Left renal pelvis (tissue), 4 donors: Measurements from ENCODE around the gene GIMAP7. TPM values are rescaled to one million over a fixed set of nuclear protein-coding genes. Genes with fewer than 3 reads are reported as not detected.

Experiments
- DNase-seq, 4 donors: peaks; one replicate each; pipeline ENCODE4 v3.0.0-alpha.2; 2013; ENCODE audit warnings: low read depth in 4 of 4, low spot score in 3 of 4
- polyA plus RNA-seq, 4 donors: library from polyadenylated mRNA; unstranded; fragments of 120-200 nt; gene quantifications; one replicate each; pipeline ENCODE4 v1.2.1, GENCODE V29; 2013; ENCODE audit not compliant: insufficient read length in 4 of 4

GIMAP7 gene
- polyA plus RNA-seq, 4 donors = 7.6 to 17.5 (median 12.2) TPM

DNA sequence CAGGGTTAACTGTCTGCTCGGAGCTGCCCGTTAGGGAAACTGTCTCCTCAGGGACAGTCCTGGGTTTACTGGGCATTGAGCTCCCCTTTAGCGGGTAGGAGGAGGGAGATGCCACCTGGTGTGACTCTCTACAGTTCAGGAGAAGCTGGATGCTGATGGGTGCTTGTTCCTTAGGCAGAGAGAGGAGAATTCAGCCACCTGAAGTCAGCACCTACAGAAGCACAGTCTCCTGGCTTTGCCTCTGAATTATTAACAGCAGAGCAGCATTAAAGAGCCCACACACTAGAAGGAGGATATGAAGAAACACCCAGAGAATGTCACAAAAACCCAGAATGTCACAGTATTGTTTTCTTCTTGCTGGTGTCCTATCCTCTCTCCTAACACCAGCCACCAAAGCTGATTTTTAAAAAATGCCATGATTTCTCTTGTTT, 53.2 kb downstream of the GIMAP7 start:
- no peak for DNase-seq

DNA sequence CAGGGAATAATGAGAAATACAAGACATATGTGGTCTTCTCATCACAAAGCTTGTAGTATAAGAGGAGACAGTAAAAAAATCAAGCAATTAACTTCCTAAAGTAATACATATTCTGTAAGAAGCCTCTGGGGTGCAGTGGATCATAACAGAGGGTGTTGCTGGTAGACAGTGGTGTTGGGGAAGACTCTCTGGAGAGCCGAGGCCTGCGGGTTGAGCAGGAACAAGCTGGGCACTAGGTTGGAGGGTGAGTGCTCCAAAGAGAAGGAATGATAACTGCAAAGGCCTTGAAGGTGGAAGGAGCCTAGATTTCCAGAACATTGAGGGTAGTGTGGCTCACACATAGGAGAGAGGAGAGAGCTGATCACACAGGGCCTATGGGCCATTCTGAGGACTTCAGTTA, 54.0 kb downstream of the GIMAP7 start:
- DNase-seq = no peak

DNA sequence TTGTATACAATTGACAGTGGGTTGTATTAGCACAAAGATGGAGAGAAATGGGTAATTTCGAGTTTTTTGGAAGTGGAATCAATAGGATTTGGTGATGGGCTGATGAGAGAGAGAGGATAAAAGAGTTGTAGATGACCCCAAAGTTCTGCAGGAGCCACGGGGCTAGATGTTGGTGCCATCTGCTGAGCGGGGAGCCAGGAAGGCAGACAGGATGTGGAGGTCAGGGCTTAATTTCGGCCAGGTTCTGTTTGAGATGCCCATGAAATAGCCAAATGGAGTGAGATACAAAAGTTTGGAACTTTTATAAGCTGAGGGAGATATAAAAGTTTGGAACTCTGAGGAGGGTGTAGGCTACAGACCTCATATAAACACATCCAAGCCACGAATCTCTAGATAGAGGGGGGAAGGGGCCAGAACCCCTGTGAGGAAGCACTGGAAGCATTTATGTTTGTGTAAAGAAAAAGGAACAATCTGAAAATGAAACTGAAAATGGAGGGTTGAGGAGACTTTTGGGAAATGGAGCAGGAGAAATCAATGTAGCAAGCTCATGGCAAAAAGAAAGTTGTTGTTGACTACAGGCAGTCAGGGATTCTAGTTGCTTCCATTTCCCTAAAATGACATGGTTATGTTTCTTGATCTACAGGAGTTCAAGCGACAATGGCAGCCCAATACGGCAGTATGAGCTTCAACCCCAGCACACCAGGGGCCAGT, 54.7 kb downstream of the GIMAP7 start:
- no peak for DNase-seq

Other genes starting within 250 kb of the GIMAP7 start
- gene LRRC61, start 191.5 kb upstream of the GIMAP7 start, polyA plus RNA-seq = 10 to 100 TPM; 13.0 to 30.0 (median 22.4) TPM
- gene ACTR3C, start 191.3 kb upstream of the GIMAP7 start, polyA plus RNA-seq = 1 to 10 TPM; 4.0 to 9.2 (median 6.7) TPM
- 100 to 1,000 TPM in 1 of 4 donors, 10 to 100 TPM in 3; 46.9 to 241 (median 58.2) TPM for gene RARRES2, start 173.2 kb upstream of the GIMAP7 start, polyA plus RNA-seq
- gene REPIN1, start 146.1 kb upstream of the GIMAP7 start, polyA plus RNA-seq = 100 to 1,000 TPM in 1 of 4 donors, 10 to 100 TPM in 3; 51.4 to 112 (median 83.8) TPM
- gene ZNF775, start 135.5 kb upstream of the GIMAP7 start, polyA plus RNA-seq = 1 to 10 TPM; 3.8 to 9.4 (median 4.4) TPM
- gene GIMAP8, start 64.2 kb upstream of the GIMAP7 start, polyA plus RNA-seq = 1 to 10 TPM; 4.1 to 9.5 (median 8.5) TPM
- 10 to 100 TPM; 14.9 to 26.2 (median 21.7) TPM for gene GIMAP4, start 52.5 kb downstream of the GIMAP7 start, polyA plus RNA-seq
- 10 to 100 TPM in 3 of 4 donors, 1 to 10 TPM in 1; 9.3 to 17.8 (median 13.8) TPM for gene GIMAP6, start 117.5 kb downstream of the GIMAP7 start, polyA plus RNA-seq
- 10 to 100 TPM in 1 of 4 donors, 1 to 10 TPM in 3; 7.2 to 10.1 (median 7.9) TPM for gene GIMAP2, start 170.8 kb downstream of the GIMAP7 start, polyA plus RNA-seq
- 1 to 10 TPM; 1.5 to 2.7 (median 2.2) TPM for gene GIMAP1, start 201.7 kb downstream of the GIMAP7 start, polyA plus RNA-seq
- gene GIMAP5, start 222.5 kb downstream of the GIMAP7 start, polyA plus RNA-seq = 1 to 10 TPM; 3.2 to 7.0 (median 3.9) TPM